Measurements from ENCODE around the gene OCIAD1.

DNA sequence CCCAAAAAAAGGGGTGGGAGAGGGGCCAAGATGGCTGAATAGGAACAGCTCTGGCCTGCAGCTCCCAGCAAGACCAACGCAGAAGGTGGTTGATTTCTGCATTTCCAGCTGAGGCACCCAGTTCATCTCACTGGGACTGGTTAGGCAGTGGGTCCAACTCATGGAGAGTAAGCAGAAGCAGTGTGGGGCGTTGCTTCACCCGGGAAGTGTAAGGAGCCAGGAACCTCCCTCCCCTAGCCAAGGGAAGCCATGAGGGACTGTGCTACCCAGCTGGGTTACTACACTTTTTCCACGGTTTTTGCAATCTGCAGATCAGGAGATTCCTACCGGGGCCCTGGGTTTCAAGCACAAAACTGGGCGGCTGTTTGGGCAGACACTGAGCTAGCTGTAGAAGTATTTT lies 13.9 kb upstream of the OCIAD1 start:
- no peak for TF ChIP-seq POLR2A (IDR thresholded peaks at IDR 0.05)
- no peak for TF ChIP-seq POLR2AphosphoS5 (IDR thresholded peaks at IDR 0.05)
- TF ChIP-seq, protein P1, sequence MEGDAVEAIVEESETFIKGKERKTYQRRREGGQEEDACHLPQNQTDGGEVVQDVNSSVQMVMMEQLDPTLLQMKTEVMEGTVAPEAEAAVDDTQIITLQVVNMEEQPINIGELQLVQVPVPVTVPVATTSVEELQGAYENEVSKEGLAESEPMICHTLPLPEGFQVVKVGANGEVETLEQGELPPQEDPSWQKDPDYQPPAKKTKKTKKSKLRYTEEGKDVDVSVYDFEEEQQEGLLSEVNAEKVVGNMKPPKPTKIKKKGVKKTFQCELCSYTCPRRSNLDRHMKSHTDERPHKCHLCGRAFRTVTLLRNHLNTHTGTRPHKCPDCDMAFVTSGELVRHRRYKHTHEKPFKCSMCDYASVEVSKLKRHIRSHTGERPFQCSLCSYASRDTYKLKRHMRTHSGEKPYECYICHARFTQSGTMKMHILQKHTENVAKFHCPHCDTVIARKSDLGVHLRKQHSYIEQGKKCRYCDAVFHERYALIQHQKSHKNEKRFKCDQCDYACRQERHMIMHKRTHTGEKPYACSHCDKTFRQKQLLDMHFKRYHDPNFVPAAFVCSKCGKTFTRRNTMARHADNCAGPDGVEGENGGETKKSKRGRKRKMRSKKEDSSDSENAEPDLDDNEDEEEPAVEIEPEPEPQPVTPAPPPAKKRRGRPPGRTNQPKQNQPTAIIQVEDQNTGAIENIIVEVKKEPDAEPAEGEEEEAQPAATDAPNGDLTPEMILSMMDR (IDR thresholded peaks at IDR 0.05) = no peak
